Right lung (tissue), 5 donors: ENCODE results near the gene SCARF2. TPM values are rescaled to one million over a fixed set of nuclear protein-coding genes. Genes with fewer than 3 reads are reported as not detected.
"Not testable (repeated sequence)": the region's sequence is repeated elsewhere in the genome, so short reads cannot be mapped to it uniquely, and the experiment has no call there.

Experiments used
- DNase-seq, 2 donors: peaks; one replicate each; pipeline ENCODE4 v3.0.0-alpha.2; 2013
- polyA plus RNA-seq, 5 donors: library from polyadenylated mRNA; unstranded; fragments of 120-200 nt; gene quantifications; one replicate each; pipeline versions ENCODE4 v1.2.1 to v1.2.3, GENCODE V29; 2013; ENCODE audit warnings: inconsistent platforms in 1 of 5, low replicate concordance in 1 of 5; ENCODE audit not compliant: insufficient read length in 5 of 5, insufficient read depth in 1 of 5

Gene SCARF2
- polyA plus RNA-seq, 5 donors, result 15.1 to 39.6 (median 23.5) TPM

DNA sequence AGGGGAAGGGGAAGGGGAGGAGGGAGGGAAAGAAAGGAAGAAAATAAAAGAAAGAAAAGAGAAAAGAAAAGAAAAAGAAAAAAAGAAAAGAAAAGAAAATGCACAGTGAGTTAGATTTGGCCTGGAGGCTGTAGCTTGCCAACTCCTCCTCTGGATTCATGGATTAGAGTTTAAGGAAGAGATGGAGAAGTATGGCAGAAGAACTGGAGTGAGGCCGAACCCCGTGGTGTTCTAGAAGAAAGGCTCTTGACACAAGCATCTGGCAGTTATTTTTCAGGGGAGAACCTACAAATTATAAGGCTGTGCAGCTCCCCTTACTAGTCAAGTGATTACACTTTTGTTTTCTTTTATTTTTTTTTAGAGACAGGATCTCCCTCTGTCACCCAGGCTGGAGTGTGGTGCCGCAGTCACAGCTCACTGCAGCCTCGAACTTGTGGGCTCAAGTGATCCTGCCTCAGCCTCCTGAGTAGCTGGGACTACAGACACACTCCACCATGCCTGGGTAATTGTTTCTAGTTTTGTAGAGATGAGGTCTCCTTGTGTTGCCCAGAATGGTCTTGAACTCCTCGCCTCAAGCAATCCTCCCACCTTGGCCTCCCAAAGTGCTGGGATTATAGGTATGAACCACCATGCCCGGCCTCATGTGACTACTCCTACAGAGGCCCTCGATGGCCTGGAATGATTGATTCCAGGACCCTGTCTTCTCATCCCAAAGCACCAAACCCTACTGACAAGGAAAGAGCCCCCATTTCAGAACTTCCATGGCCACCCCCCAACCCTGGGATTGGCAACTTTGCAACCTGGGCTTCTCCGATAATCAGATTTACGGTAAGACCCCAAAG is 24.2 kb downstream of the SCARF2 start:
- DNase-seq, result no peak

DNA sequence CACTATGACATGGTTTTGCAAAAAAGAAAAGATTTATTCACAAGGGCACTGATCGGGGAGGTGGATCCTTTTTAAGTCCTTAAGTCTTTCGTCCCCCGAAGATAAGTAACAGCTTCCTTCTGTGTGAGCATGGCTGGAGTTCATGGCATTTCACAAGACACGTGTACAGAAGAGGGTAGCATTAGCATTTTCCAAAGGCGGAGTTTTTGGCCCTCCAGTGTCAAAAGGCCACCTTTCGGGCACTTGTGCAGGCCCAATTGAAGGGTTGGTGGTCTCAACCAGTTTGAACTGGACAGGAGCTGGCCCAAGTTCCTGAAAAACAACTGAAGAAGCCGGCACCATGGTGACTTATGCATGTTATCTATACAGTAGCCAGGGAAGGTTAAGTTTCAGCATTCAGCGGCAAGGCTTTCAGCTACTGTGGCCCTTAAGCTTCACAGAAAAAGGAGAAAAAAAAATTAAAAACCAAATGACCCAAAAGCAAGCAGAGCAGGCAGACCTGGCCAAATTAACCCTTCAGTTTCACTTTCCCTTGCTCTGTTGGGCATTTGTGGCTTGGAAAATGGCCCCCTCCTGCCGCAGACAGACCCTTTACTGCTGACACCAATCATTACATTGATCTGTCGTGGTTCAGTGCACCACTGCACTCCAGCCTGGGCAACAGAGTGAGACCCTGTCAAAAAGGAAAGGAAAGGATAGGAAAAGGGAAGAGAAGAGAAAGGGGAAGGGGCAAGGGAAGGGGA is 25.0 kb downstream of the SCARF2 start:
- no peak for DNase-seq

DNA sequence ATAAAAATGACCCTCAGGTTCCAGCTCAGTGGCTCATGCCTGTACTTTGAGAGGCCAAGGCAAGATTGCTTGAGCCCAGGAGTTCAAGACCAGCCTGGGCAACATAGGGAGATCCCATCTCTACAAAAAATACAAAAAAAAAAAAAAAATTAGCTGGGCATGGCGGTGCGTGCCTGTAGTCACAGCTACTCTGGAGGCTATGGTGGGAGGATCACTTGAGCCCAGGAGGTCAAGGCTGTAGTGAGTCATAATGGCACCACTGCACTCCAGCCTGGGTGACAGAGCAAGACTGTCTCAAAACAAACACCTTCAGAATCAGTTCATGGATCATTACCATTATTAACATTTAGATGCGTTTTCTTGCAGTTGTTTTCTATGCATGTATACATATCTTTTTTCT is 28.2 kb downstream of the SCARF2 start:
- DNase-seq, result not testable (repeated sequence)

DNA sequence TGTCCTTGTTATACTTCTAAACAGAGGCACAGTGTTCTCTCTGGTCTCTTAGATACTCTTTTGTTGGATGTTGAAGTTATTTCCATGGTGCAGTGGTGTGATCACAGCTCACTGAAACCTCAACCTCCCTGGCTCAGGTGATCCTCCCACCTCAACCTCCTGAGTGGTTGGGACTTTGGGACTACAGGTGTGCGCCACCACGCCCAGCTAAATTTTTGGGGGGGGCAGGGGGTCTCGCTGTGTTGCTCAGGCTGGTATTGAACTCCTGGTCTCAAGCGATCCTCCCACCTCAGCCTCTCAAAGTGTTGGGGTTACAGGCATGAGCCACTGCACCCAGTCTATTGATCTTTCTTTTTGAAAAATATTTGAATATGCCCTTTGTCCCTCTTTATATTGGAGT is 28.7 kb downstream of the SCARF2 start:
- DNase-seq, result no peak

DNA sequence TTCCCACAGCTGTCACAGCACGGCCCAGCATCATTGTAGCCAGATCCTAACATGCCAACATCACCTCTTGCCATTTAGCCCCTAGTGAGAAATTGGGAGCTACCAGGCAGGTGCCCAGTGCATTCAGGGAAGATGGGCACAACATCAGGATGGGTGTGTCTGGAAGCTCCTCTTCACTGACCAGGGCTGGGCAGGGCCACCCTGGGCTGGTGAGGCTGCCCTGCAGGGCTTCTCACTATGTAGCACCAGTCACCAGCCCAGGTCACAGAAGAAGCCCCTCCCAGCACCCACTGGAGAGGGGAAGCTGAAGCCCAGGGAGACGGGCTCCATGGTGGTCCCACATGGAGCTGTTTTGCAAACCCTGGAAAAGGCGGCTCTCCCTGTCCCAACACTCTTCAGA is 29.8 kb downstream of the SCARF2 start:
- DNase-seq, result no peak

- DNase-seq, result no peak
These were observed 30.8 kb downstream of the SCARF2 start for GRCh38 chr22:20406686-20407408.

- no peak for DNase-seq
These were observed 31.5 kb downstream of the SCARF2 start for GRCh38 chr22:20405931-20406685.

GRCh38 chr22:20405291-20405930 is 32.2 kb downstream of the SCARF2 start:
- DNase-seq, result no peak

GRCh38 chr22:20404881-20405280 is 32.7 kb downstream of the SCARF2 start:
- DNase-seq, result no peak

- no peak for DNase-seq
These were observed 33.9 kb downstream of the SCARF2 start for GRCh38 chr22:20403779-20404140.

DNA sequence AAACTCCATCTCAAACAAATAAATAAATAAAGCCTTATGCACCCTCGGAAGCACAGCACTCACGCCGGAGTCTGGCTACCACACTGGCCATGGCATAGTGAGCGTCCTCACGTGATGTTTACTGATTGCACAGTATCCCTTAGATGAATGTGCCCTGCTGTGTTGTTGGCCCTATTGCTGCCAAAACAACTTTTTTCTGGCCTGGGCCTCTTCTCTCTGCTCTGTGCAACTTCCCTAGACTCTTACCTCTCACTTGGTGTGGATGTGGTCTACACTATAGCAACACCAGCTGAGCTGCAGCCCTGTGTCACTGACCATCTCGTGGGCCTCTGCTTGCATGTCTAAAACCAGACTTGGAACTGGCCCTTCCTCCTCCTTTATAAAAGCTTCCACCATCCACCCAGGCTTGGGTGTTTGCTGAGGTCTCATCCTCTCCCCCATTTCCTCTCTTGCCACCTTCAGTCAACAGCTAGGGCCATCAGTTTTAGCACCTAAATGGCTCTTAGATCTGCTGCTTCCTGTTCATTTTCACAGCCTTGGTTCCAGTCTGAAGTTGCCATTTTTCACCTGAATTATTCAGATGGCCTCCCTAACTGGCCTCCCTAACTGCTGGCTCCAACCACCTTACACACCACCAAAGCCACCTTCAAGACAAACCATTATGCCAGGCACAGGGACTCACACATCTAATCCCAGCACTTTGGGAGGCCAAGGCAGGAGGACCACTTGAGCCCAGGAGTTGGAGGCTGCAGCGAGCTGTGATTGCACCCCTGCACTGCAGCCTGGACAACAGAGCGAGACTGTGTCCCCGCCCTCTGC is 34.5 kb downstream of the SCARF2 start:
- DNase-seq, result no peak

DNA sequence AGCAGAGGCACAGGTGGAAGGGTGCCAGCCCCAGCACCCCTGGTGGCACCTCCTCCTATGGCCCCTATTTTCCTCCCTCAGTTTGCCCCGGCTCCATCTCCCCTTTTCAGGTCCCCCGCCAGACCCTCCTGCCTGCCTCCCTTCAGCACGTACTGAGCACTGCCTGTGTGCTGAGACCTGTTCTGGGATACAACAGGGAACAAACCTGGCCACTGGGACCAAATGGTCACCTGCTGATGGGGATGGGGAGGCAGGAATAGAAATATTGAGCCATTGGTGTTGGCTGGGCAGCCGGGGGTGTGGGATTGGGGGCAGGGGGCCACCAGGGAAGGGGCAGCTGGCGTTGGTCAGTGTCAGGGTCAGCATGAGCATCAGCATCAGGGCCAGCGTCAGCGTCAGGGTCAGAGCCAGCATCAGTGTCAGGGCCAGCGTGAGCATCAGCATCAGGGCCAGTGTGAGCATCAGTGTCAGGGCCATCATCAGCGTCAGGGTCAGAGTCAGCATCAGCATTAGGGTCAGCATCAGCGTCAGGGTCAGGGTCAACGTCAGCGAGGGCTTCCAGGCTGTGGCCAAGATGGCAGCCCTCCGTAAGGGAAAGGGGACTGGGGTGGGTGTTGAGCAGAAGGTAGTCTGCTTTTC is 36.1 kb downstream of the SCARF2 start:
- no peak for DNase-seq

- DNase-seq, result no peak
These were observed 36.8 kb downstream of the SCARF2 start for GRCh38 chr22:20400606-20401375.

- DNase-seq, result no peak
These were observed 37.6 kb downstream of the SCARF2 start for GRCh38 chr22:20399866-20400605.

GRCh38 chr22:20398420-20398819 is 39.2 kb downstream of the SCARF2 start:
- no peak for DNase-seq

- no peak for DNase-seq
These were observed 40.1 kb downstream of the SCARF2 start for GRCh38 chr22:20397498-20397897.

DNA sequence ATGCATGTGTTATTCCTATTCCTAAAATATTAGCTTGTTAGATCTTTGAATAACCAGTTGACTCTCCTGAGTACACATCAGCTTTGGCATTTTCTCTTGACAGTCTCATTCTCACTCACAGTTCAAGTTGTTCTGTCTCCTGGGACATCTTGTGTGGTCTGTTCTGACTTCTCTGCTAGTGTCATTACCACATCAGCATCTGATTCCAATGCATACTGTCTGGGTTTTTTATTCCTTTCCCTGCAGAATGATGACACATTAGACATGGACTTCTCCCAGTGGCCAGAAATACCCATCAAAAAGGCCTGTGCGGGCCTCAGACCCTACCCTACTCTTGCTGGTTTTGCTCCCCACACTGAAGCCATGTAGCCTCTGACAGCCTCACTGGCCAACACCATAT is 41.0 kb downstream of the SCARF2 start:
- DNase-seq, result no peak

- no peak for DNase-seq
These were observed 41.7 kb downstream of the SCARF2 start for GRCh38 chr22:20395907-20396287.
